ENCODE data around the gene CASZ1.

The CASZ1 gene

GRCh38 chr1:10773376-10773775 lies 23.1 kb downstream of the CASZ1 start:
- no peaks in the 10 kb centered on the region for H3K36me3 Mint-ChIP-seq (ENCODE audit: insufficient read depth)
- H3K27ac Mint-ChIP-seq (ENCODE audit: low read depth) = no peak overlapping the region
- peaks cover 19% of the 10 kb centered on the region for H3K27me3 Mint-ChIP-seq
- no peak overlapping the region for H3K4me3 Mint-ChIP-seq
- no peaks in the 10 kb centered on the region for H3K9me3 Mint-ChIP-seq
- H3K4me1 Mint-ChIP-seq = no peaks in the 10 kb centered on the region
- DNase-seq (ENCODE audit: low spot score in 2 of 2) = no peak
- ATAC-seq (replicated peaks; ENCODE audit: extremely low read depth, poor library complexity, severe bottlenecking) = no peak

- no peak overlapping the region for H3K27ac Mint-ChIP-seq (ENCODE audit: low read depth)
- no peaks in the 10 kb centered on the region for H3K9me3 Mint-ChIP-seq
- H3K27me3 Mint-ChIP-seq = peaks cover 19% of the 10 kb centered on the region
- no peaks in the 10 kb centered on the region for H3K36me3 Mint-ChIP-seq (ENCODE audit: insufficient read depth)
- H3K4me1 Mint-ChIP-seq = no peaks in the 10 kb centered on the region
- ATAC-seq (replicated peaks; ENCODE audit: extremely low read depth, poor library complexity, severe bottlenecking) = no peak
- no peak overlapping the region for H3K4me3 Mint-ChIP-seq
- DNase-seq (ENCODE audit: low spot score in 2 of 2) = no peak
Measured at GRCh38 chr1:10772711-10773110, 23.7 kb downstream of the CASZ1 start.

- no peak overlapping the region for H3K27ac Mint-ChIP-seq (ENCODE audit: low read depth)
- H3K27me3 Mint-ChIP-seq = peaks cover 19% of the 10 kb centered on the region
- H3K4me1 Mint-ChIP-seq = no peaks in the 10 kb centered on the region
- no peak for DNase-seq (ENCODE audit: low spot score in 2 of 2)
- no peaks in the 10 kb centered on the region for H3K36me3 Mint-ChIP-seq (ENCODE audit: insufficient read depth)
- no peak overlapping the region for H3K4me3 Mint-ChIP-seq
- ATAC-seq (replicated peaks; ENCODE audit: extremely low read depth, poor library complexity, severe bottlenecking) = no peak
- no peaks in the 10 kb centered on the region for H3K9me3 Mint-ChIP-seq
Measured at GRCh38 chr1:10771789-10772188, 24.7 kb downstream of the CASZ1 start.

- Mint-ChIP-seq H3K4me1 (no peaks in the 10 kb centered on the region), H3K27me3 (peaks cover 19% of the 10 kb centered on the region), H3K4me3 (no peak overlapping the region), H3K9me3 (no peaks in the 10 kb centered on the region), H3K27ac (ENCODE audit: low read depth) (no peak overlapping the region), H3K36me3 (ENCODE audit: insufficient read depth) (no peaks in the 10 kb centered on the region)
- DNase-seq (ENCODE audit: low spot score in 2 of 2) (no peak), ATAC-seq (replicated peaks; ENCODE audit: extremely low read depth, poor library complexity, severe bottlenecking) (no peak)
Measured at GRCh38 chr1:10768552-10768951, 27.9 kb downstream of the CASZ1 start.

- Mint-ChIP-seq H3K27me3 (peaks cover 18% of the 10 kb centered on the region), H3K27ac (ENCODE audit: low read depth) (no peak overlapping the region), H3K4me3 (no peak overlapping the region), H3K36me3 (ENCODE audit: insufficient read depth) (no peaks in the 10 kb centered on the region), H3K9me3 (no peaks in the 10 kb centered on the region), H3K4me1 (no peaks in the 10 kb centered on the region)
- ATAC-seq (replicated peaks; ENCODE audit: extremely low read depth, poor library complexity, severe bottlenecking) (no peak), DNase-seq (ENCODE audit: low spot score in 2 of 2) (no peak)
Measured at GRCh38 chr1:10767282-10767681, 29.2 kb downstream of the CASZ1 start.

GRCh38 chr1:10765734-10766478 lies 30.5 kb downstream of the CASZ1 start:
- H3K4me3 Mint-ChIP-seq = no peak overlapping the region
- no peak overlapping the region for H3K27ac Mint-ChIP-seq (ENCODE audit: low read depth)
- no peaks in the 10 kb centered on the region for H3K4me1 Mint-ChIP-seq
- H3K9me3 Mint-ChIP-seq = no peaks in the 10 kb centered on the region
- DNase-seq (ENCODE audit: low spot score in 2 of 2) (no peak), ATAC-seq (replicated peaks; ENCODE audit: extremely low read depth, poor library complexity, severe bottlenecking) (no peak)
- no peaks in the 10 kb centered on the region for H3K36me3 Mint-ChIP-seq (ENCODE audit: insufficient read depth)
- peaks cover 9% of the 10 kb centered on the region for H3K27me3 Mint-ChIP-seq

- H3K27ac Mint-ChIP-seq (ENCODE audit: low read depth) = no peak overlapping the region
- no peaks in the 10 kb centered on the region for H3K4me1 Mint-ChIP-seq
- H3K9me3 Mint-ChIP-seq = no peaks in the 10 kb centered on the region
- H3K4me3 Mint-ChIP-seq = no peak overlapping the region
- ATAC-seq (replicated peaks; ENCODE audit: extremely low read depth, poor library complexity, severe bottlenecking) (no peak), DNase-seq (ENCODE audit: low spot score in 2 of 2) (no peak)
- no peaks in the 10 kb centered on the region for H3K36me3 Mint-ChIP-seq (ENCODE audit: insufficient read depth)
- peaks cover 8% of the 10 kb centered on the region for H3K27me3 Mint-ChIP-seq
Measured at GRCh38 chr1:10765304-10765703, 31.1 kb downstream of the CASZ1 start.

GRCh38 chr1:10764296-10764798 lies 32.1 kb downstream of the CASZ1 start:
- Mint-ChIP-seq H3K27me3 (no peaks in the 10 kb centered on the region), H3K36me3 (ENCODE audit: insufficient read depth) (no peaks in the 10 kb centered on the region), H3K27ac (ENCODE audit: low read depth) (no peak overlapping the region), H3K9me3 (no peaks in the 10 kb centered on the region), H3K4me1 (no peaks in the 10 kb centered on the region), H3K4me3 (no peak overlapping the region)
- no peak for ATAC-seq (replicated peaks; ENCODE audit: extremely low read depth, poor library complexity, severe bottlenecking)
- no peak for DNase-seq (ENCODE audit: low spot score in 2 of 2)

- H3K4me1 Mint-ChIP-seq = peaks cover 3% of the 10 kb centered on the region
Measured at GRCh38 chr1:10762875-10763274, 33.6 kb downstream of the CASZ1 start.

GRCh38 chr1:10762153-10762523 lies 34.3 kb downstream of the CASZ1 start:
- DNase-seq (ENCODE audit: low spot score in 2 of 2) = no peak
- Mint-ChIP-seq H3K4me3 (no peak overlapping the region), H3K36me3 (ENCODE audit: insufficient read depth) (no peaks in the 10 kb centered on the region), H3K4me1 (peaks cover 7% of the 10 kb centered on the region), H3K27me3 (peaks cover 4% of the 10 kb centered on the region), H3K27ac (ENCODE audit: low read depth) (no peak overlapping the region), H3K9me3 (no peaks in the 10 kb centered on the region)
- ATAC-seq (replicated peaks; ENCODE audit: extremely low read depth, poor library complexity, severe bottlenecking) = no peak

More at GRCh38 chr1:10762875-10763274, 33.6 kb downstream of the CASZ1 start:
- no peaks in the 10 kb centered on the region for H3K9me3 Mint-ChIP-seq
- H3K27ac Mint-ChIP-seq (ENCODE audit: low read depth) = no peak overlapping the region
- ATAC-seq (replicated peaks; ENCODE audit: extremely low read depth, poor library complexity, severe bottlenecking) (no peak), DNase-seq (ENCODE audit: low spot score in 2 of 2) (no peak)
- no peak overlapping the region for H3K4me3 Mint-ChIP-seq
- no peaks in the 10 kb centered on the region for H3K27me3 Mint-ChIP-seq
- no peaks in the 10 kb centered on the region for H3K36me3 Mint-ChIP-seq (ENCODE audit: insufficient read depth)

- H3K9me3 Mint-ChIP-seq = no peaks in the 10 kb centered on the region
- H3K4me3 Mint-ChIP-seq = no peak overlapping the region
Measured at GRCh38 chr1:10761503-10762152, 34.8 kb downstream of the CASZ1 start.

GRCh38 chr1:10760566-10761502 lies 35.6 kb downstream of the CASZ1 start:
- Mint-ChIP-seq H3K27ac (ENCODE audit: low read depth) (no peak overlapping the region), H3K9me3 (no peaks in the 10 kb centered on the region), H3K4me3 (no peak overlapping the region), H3K36me3 (ENCODE audit: insufficient read depth) (no peaks in the 10 kb centered on the region), H3K27me3 (peaks cover 6% of the 10 kb centered on the region), H3K4me1 (peaks cover 7% of the 10 kb centered on the region)
- no peak for ATAC-seq (replicated peaks; ENCODE audit: extremely low read depth, poor library complexity, severe bottlenecking)
- DNase-seq (ENCODE audit: low spot score in 2 of 2) = no peak

More at GRCh38 chr1:10761503-10762152, 34.8 kb downstream of the CASZ1 start:
- no peaks in the 10 kb centered on the region for H3K36me3 Mint-ChIP-seq (ENCODE audit: insufficient read depth)
- H3K27me3 Mint-ChIP-seq = peaks cover 6% of the 10 kb centered on the region
- H3K27ac Mint-ChIP-seq (ENCODE audit: low read depth) = no peak overlapping the region
- ATAC-seq (replicated peaks; ENCODE audit: extremely low read depth, poor library complexity, severe bottlenecking) (no peak), DNase-seq (ENCODE audit: low spot score in 2 of 2) (no peak)
- peaks cover 7% of the 10 kb centered on the region for H3K4me1 Mint-ChIP-seq
